ENCODE measurements around the gene AZGP1.

DNA sequence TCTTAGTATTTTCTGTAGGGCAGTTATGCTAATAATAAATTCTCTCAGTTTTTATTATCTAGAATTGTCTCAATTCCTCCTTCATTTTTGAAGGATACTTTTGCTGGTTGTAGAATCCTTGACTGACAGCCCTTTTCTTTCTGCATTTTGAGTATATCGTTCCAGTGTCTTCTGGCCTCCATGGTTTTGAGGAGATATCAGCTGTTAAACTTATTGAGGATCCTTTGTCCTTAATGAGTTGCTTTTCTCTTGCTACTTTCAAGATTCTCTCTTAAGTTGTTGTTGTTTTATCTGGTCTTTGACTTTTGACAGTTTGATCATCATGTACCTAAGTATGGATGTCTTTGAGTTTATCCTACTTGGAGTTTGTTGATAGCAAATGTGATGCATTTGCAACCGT, 37.5 kb downstream of the AZGP1 start:
- TF ChIP-seq POLR2AphosphoS5 (IDR thresholded peaks at IDR 0.05), result no peak
- TF ChIP-seq, protein P1, sequence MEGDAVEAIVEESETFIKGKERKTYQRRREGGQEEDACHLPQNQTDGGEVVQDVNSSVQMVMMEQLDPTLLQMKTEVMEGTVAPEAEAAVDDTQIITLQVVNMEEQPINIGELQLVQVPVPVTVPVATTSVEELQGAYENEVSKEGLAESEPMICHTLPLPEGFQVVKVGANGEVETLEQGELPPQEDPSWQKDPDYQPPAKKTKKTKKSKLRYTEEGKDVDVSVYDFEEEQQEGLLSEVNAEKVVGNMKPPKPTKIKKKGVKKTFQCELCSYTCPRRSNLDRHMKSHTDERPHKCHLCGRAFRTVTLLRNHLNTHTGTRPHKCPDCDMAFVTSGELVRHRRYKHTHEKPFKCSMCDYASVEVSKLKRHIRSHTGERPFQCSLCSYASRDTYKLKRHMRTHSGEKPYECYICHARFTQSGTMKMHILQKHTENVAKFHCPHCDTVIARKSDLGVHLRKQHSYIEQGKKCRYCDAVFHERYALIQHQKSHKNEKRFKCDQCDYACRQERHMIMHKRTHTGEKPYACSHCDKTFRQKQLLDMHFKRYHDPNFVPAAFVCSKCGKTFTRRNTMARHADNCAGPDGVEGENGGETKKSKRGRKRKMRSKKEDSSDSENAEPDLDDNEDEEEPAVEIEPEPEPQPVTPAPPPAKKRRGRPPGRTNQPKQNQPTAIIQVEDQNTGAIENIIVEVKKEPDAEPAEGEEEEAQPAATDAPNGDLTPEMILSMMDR (IDR thresholded peaks at IDR 0.05), result no peak
- TF ChIP-seq POLR2A (IDR thresholded peaks at IDR 0.05), result no peak
